Cerebellar nuclear complex (tissue), 1 donor: Measurements from ENCODE around the gene CHRNA4.
"Not testable (repeated sequence)": the region's sequence is repeated elsewhere in the genome, so short reads cannot be mapped to it uniquely, and the experiment has no call there.

ENCODE experiments used
- DNase-seq, 2 experiments: peaks; one replicate each; lab custom pipeline; 2025; lab: John Stamatoyannopoulos, UW

The CHRNA4 gene

DNA sequence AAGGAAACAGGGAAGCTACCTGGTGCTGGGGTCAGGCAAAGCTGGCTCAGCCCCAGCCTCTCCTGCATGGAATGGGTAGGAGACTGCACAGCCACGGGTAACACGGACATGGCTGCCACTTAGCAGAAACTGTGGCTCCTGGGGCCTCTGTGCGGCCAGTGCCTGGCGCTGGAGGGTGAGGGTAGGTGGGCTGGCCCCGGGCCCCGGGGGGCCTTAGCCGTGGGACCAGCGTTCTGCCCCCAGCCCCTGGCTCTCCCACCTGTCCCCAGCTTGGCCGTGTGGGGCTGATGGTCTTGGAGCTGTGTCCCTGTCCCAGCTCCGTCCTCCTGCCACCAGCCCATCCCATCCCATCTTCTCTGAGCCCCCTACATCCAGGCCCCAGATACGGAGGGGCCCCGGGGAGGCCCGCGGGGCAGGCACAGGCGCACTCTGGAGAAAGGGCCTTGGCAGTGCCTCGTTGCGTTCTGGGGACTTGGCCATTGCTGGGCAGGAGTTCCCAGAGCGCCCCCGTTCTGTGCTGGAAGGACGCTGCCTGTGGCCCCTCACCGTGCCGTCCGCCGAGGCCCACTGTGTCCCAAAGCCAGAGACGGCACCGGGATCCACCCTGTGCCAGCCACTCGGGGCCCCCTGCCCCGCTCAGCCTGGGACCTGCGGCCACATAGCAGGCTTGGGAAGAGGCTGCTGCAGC, 12.2 kb downstream of the CHRNA4 start:
- no peak for DNase-seq

DNA sequence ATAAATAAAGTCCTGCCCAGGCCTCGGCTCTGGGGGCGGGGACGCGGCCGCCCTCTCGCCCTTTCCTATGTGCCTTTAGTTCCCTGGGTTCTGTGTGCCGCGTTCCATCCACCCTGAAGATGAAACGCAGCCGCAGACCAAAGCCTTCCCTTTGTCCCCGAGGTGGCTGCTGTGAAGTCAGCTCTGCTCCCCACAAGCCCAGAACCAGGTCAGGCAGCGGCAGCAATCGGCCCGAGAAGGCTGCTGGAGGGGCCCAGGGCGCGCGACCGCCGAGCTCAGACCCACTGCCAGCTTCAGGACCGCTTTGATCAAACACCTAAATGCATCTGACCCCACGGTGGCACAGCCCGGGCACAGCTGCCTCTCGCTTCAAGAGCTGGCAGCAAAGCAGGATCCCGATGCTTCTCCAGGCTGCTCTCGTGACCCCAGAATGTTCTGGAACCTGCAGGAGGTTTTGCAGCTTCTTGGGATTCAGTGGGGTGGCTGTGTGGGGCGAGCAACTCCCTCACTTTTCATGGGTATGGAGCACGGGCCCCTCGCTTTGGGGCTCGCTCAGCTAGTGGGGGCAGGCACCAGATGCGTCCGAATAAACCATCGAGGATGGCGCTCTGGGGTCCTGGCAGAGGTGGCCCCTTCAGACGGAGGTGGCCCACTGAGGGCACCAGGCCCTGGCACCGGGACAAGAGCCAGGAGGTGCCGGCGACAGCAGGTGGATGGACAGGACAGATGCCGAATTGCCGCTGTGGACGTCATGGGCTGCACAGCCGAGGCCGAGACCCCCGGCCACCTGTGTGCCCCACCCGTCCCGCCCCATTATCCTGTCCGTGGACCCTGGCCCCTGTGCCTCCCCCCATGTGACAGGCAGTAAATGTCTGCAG, 13.0 kb downstream of the CHRNA4 start:
- no peak for DNase-seq

DNA sequence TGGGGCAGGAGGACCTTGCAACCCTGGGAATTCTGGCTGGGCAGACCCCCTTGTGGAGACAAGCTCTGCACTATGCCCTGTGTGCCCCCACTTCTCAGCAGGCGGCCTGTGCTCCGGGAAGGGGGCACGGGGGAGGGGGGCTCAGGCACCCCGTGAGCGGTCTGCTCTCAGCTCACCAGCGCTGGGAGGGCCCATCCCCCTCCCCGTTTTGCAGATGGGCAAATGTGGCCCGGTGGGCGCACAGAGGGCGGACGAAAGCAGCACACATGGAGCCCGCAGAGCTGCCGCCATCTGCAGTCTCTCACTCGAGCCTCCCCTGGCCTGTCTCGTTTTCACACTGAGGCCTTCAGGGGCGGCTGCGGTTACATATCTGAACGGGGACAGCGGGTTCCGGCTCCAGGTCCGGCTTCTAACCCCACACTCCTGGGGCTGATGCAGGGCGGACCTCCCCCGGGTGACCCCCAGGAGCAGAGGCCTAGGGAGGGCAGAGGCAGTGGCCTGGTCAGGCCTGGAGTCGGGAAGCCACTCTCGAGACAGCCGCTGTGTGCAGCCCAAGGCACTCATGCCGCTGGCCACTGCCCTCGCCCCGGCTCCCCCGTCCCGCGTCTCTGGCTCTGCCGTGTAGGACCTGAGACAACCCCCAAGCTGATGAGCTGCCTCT, 13.9 kb downstream of the CHRNA4 start:
- DNase-seq: no peak

DNA sequence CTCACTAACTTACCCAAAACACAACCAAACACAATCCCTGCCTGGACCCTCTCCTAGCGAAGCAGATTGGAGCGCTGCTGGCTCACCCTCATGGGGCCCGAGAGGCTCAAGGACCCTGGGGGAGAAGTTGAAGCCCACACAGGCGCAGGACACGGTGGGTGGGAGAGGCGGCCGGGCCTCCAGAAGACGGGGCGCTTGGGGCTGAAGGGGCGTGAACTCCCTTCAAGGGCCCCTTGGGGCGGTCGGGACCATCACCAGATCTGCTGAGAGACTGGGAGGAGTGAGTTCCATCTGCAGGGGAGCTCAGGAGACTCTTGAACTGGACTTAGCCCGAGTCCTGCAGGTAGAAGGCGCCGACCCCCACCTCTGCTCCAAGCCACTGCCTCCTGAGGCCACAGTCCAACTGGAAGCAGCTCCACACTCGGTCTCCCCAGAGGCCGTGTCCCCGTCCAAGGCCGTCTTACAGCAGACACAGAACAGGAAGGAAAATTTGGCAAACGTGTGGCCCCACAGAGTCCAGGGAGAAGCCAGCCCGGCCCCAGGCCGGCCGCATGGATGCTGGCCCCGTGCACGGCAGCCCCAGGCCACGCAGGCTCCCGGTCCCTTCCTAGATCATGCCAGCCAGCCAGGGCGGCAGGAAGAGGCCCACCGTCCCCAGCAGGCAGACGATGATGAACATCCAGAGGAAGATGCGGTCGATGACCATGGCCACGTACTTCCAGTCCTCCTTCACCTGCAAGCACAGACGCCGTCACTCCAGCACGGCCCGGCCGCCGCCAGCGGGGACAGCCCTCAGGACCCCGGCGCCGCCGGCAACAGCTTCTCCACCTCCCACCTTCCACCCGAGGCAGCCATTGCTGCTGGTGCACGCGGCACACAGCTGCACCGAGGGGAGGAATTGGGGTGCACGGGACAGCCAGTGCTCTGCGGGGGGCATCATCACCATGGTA, 14.7 kb downstream of the CHRNA4 start:
- no peak for DNase-seq

DNA sequence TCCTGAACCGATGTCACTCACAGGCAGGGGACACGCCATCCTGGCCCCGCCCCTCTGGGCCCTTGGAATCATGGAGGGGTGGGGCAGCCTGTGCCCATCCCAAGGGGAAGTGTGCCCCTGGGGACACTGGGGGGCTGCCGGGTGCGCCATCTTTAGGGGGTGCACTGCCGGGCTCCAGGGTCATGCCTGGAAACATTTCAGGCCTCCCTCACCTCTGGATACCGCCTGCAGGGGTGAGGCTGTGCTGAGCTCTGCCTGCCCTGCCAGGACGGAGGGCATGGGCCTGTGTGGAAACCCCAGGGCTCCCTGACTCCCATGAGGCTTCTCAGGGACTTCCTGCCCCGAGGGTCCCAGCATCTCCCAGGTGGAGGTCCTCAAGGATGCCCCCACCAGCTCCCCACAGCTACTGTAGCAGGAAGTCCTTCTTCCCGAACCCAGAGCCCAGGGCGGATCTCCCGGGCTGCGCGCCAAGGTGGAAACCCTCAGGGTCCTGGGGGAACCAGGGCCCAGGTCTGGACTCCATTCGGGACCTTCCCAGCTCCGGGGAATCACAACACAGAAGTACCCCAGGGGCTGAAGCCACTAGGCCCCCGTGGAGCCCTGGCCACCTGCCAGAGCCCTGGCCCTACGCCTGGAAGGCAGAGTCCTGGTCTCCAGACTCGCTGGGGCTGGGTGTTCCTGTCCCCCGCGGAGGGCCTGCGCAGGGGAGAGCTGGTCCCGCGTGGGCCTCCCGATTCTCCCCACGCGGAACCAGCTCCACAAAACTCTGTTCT, 15.6 kb downstream of the CHRNA4 start:
- DNase-seq: no peak

DNA sequence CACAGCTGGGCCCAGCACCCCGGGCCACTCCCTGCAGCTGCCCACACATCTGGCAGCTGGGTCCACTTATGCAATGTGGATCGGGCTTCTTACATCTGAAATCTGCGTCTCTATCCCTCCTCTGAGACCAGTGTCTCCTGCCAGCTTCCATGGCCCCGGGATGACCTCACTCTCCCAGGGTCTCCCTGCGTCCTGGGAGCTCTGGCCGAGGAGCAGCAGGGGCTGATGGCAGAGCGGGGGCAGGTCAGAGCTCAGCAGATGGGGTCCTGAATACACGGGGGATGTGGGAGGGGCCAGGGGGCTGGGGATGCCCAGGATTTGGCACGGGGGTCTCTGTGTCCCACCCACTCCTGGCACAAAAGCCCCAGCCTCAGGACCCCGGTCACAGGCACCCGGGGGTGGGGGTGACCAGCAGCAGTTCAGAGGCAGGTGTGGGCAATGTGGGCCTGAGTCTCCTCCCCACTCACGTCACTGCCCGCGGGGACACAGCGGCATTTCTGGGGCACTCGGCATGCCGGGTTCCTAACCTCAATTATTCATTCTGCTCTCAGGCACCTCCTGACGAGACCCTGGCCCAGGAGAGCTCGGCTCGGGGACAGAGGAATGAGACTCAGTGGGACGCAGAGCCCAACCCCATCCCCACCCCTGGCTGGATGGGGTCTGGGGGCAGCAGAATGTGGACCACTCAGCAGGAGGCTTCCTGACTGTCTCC, 16.4 kb downstream of the CHRNA4 start:
- no peak for DNase-seq

DNA sequence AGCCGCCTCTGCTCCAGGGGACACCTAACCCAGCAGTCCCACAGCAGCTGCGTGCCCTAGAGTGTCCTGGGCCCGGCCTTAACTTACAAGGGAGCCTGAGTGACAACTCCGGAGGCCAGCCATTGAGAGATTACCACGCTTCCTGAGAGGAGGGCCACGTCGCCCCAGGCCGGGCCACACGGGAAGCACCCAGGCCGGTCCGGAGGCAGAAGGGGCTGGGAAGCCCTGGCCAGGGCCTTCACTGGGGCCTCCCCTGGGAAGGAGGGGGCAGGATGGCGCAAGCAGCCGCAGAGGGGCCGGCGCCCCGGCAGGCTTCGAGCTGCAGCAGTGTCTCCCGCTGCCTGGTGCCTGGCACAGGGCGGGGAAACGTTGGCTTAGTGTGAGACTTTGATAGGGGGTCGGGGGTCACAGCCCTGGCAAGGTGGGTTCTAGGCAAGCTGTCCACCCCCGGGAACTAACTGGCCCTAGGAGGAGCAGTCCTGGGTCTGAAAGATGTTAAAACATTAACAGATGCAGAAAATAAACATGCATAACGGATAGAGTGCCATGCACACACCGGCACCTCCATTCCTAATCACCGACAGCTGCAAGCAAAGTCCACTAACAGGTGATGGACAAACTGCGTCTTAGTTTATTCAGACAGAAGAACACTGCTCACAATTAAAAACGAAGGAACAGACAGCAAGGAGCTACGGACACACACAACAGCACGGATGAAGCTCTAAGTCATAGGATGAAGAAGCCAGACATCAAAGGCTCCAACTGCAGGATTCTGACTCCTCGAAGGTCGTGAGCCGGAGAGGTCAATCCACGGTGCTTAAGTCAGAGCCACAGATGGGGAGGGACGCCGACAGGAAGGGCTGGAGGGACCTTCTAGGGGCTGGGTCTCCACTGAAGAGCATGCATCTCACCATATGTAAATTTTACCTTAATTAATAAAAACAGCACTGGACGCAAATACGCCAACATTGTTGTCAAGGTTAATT, 17.4 kb downstream of the CHRNA4 start:
- DNase-seq: no peak

DNA sequence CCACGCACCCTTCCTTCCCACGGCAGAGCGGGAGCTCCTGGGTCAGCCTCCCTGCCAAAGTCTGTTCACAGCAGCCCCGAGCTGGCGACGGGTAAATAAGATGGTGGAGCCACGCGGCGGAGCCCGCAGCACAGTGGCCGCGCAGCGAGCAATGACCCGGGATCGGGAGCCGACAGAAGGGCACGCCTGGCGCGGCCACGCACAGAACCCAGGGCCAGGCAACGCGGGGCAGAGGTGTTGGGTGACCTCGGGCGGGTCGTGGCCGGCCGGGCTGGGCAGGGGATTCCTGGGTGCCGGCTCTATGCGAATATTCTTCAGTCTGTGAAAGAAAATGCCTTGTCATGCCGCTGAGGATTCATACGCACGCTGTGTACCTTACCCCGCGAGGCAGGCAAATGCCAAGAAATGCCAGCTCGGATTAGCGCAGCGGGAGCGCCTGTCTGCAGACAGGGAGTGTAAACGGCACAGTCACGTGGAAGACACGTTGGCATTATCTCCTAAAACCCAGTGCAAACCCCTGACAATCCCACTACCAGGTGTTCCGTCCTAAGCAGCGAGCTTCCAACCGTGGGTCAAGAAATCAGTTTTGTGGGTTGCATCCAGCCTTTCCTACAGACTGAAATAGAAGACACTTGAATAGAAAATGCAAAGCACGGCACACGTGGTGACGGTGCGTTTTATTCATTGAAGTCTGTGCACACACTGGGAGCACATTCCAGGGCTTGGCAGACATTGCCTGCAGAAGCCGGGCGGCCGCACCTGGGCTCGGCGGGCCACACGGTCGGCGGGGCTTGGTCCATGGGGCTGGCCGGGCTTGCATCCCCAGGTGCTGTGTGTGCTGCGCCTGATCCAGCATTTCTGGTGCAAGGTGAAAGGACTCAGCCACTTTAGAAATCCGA, 18.3 kb downstream of the CHRNA4 start:
- peak in 1 of 2 experiments; percentile 62 for DNase-seq

DNA sequence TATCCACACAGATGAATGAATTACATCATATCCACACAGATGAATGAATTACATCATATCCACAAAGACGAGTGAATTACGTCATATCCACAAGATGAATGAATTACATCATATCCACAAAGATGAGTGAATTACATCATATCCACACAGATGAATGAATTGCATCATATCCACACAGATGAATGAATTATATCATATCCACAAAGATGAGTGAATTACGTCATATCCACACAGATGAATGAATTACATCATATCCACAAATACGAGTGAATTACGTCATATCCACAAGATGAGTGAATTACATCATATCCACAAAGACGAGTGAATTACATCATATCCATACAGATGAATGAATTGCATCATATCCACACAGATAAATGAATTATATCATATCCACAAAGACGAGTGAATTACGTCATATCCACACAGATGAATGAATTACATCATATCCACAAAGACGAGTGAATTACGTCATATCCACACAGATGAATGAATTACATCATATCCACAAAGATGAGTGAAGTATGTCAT, 20.9 kb downstream of the CHRNA4 start:
- not testable (repeated sequence) for DNase-seq

DNA sequence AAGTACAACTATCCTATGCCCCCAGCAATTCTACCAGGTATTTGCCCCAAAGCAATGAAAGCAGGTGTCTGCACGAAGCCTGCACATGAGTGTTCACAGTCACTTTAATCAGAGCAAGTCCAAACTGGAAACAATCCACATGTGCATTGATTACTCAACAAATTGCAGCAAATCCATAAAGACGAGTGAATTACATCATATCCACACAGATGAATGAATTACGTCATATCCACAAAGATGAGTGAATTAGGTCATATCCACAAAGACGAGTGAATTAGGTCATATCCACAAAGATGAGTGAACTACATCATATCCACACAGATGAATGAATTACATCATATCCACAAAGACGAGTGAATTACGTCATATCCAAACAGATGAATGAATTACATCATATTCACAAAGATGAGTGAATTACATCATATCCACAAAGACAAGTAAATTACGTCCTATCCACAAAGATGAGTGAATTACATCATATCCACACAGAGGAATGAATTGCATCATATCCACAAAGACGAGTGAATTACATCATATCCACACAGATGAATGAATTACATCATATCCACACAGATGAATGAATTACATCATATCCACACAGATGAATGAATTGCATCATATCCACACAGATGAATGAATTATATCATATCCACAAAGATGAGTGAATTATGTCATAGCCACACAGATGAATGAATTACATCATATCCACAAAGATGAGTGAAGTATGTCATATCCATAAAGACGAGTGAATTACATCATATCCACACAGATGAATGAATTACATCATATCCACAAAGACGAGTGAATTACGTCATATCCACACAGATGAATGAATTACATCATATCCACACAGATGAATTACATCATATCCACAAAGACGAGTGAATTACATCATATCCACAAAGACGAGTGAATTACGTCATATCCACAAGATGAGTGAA, 21.7 kb downstream of the CHRNA4 start:
- not testable (repeated sequence) for DNase-seq

DNA sequence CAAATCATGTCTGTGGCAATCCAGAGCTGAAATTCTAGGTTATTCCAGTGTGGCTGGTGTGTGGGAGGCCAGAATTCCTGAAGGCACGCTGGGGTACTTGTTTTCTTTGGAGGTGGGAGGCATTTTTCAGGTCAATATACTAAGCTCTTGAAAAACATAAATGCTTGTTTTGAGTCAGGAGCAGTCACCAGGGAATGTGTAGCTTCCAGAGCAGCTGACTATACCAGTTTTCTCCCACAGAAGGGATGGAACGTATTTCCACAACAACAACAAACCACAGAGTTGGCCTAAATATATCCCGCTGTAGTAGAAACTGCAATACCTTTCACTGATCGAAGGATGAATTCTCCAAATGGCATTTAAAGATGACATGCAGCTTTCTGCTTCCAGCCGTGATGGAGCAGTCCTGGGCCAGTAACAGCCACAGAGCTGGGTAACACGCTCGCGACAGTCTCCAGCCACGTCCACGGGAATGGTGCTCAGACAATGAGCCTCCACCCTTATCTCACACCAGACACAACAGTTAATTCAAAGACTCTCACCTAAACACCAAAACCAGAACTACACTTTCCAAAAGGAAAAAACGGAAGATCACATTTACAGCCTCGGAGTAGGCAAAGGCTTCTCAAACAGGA, 23.2 kb downstream of the CHRNA4 start:
- DNase-seq: no peak

DNA sequence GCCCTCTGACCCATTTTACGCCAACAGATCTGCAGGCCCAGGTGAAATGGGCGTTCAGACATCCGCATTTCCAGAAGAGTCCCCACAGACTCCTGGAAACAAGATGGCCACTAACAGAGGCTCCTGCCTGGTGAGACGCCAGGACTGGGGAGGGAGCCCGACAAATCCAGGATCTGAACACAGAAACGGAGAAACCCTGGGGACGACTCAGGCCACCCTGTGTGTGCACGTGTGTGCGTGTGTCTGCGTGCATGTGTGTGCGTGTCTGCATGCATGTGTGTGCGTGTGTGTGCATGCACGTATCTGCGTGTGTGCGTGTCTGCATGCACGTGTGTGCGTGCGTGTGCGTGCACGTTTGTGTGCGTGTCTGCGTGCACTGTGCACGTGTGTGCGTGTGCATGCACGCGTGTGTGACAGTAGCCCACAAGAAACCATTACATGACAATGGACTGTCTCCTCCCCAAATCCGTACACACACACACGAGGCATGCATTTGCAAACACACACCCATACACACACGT, 24.9 kb downstream of the CHRNA4 start:
- DNase-seq: no peak

DNA sequence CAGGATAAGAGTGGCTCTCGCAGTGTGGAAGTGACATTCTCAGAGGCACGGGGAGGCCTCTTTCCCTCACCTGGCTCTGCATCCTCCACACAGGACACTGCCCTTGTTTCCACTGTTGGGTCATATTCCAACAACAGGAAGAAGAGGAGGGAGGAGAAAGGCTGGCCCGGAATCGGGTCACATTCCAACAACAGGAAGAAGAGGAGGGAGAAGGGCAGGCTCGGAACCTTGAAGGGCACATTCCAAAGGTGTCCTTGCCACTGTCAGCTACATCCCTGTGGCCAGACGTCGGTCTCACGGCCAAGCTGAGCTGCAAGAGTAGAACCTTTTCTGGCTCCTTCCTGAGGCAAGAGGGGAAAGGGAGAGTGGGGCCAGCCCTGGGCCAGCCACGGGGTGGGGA, 25.4 kb downstream of the CHRNA4 start:
- DNase-seq: no peak

DNA sequence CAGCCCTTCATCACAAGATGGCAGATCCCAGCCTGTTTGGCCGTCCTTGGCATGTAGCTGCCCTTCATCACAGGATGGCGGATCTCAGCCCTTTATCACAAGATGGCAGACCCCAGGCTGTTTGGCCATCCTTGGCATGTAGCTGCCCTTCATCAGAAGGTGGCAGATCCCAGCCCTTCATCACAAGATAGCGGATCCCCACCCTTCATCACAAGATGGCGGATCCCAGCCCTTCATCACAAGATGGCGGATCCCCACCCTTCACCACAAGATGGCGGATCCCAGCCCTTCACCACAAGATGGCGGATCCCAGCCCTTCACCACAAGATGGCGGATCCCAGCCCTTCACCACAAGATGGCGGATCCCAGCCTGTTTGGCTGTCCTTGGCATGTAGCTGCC, 26.1 kb downstream of the CHRNA4 start:
- DNase-seq: not testable (repeated sequence)

DNA sequence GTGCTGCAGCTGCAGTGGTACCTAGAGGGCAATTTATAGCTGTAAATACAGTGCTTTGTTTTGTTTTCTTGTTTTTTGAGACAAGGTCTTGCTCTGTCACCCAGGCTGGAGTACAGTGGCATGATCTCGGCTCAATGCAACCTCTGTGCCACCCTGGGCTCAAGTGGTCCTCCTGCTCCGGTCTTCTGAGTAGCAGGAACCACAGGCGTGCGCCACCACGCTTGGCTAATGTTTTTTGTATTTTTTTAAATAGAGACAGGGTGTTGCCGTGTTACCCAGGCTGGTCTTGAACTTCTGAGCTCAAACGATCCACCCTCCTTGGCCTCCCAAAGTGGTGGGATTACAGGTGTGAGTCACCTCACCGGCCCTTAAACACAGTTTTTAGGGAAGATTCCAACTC, 26.8 kb downstream of the CHRNA4 start:
- no peak for DNase-seq
